ENCODE results near the gene KRTAP29-1.

Gene KRTAP29-1

DNA sequence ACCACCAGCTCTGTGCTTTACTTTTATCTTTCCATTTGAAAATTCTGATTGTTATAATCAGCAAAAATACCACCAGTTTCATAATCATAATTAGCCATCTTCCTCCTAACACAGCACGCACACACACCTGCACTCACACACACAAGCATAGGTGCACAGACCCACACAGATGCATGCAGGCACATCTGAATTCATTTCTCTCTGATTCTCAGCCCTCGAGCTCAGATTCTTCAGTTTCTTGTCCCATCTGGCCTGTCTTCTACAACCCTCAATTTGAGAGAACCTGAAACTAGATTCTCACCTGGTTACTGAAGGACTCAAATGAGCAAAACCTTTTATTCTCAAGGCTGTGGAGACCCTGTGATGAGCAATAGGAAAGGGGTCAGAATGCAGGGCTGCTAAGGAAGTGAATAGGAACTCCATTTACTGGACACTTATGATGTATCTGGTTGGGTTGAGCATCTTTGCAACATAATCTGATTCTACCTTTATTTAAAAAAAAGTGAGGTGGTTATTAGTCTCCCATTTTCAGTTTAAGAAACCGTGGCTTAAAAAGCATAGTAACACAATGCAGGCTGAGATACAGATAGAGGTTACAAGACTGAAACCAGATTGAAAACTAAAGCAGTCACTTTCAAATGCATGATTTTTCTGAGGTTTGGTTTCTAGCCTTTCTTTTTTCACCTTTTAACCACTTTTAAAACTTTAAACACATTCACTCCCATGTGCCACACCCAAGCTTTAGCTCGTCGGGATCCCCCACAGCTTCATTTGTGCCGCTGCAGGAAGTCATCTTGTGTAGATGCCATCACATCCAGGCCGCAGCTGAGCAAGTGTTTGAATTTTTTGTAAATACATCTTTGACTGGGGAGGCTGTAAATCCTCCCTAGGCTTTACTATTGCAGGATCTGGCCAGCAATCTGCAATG is 38.5 kb upstream of the KRTAP29-1 start:
- no peak overlapping the region for H3K4me2 ChIP-seq (ENCODE audit: low read length)
- H3K79me2 ChIP-seq (ENCODE audit: control insufficient read depth, low read length): no peaks in the 10 kb centered on the region
- no peak overlapping the region for H3K4me3 ChIP-seq (ENCODE audit: low read length)
- no peak overlapping the region for H3K27ac ChIP-seq (ENCODE audit: low read depth, low read length)
- no peaks in the 10 kb centered on the region for H3K27me3 ChIP-seq (ENCODE audit: control insufficient read depth, low read length)
- peaks cover 15% of the 10 kb centered on the region for H3K4me1 ChIP-seq (ENCODE audit: control insufficient read depth, low read length)
- H3K36me3 ChIP-seq (ENCODE audit: control insufficient read depth, low read length): no peaks in the 10 kb centered on the region
- no peaks in the 10 kb centered on the region for H3F3A ChIP-seq (ENCODE audit: control insufficient read depth, insufficient read depth)
- H3K9me3 ChIP-seq (ENCODE audit: control insufficient read depth, insufficient read depth, low read length): 0 out of 2 replicates have a peak, but pooled peaks cover 3% of the 10 kb centered on the region
- no peaks in the 10 kb centered on the region for H4K20me1 ChIP-seq (ENCODE audit: control insufficient read depth, insufficient read depth, low read depth, low read length)
- no peaks in the 10 kb centered on the region for H3K9me2 ChIP-seq (replicated peaks; ENCODE audit: control insufficient read depth, low read length)
- no peak for TF ChIP-seq EZH2phosphoT487 (IDR thresholded peaks at IDR 0.05; ENCODE audit: borderline replicate concordance, low read length)
- TF ChIP-seq, protein P1, sequence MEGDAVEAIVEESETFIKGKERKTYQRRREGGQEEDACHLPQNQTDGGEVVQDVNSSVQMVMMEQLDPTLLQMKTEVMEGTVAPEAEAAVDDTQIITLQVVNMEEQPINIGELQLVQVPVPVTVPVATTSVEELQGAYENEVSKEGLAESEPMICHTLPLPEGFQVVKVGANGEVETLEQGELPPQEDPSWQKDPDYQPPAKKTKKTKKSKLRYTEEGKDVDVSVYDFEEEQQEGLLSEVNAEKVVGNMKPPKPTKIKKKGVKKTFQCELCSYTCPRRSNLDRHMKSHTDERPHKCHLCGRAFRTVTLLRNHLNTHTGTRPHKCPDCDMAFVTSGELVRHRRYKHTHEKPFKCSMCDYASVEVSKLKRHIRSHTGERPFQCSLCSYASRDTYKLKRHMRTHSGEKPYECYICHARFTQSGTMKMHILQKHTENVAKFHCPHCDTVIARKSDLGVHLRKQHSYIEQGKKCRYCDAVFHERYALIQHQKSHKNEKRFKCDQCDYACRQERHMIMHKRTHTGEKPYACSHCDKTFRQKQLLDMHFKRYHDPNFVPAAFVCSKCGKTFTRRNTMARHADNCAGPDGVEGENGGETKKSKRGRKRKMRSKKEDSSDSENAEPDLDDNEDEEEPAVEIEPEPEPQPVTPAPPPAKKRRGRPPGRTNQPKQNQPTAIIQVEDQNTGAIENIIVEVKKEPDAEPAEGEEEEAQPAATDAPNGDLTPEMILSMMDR (IDR thresholded peaks at IDR 0.05; ENCODE audit: low read depth, low read length, poor library complexity, severe bottlenecking): no peak

DNA sequence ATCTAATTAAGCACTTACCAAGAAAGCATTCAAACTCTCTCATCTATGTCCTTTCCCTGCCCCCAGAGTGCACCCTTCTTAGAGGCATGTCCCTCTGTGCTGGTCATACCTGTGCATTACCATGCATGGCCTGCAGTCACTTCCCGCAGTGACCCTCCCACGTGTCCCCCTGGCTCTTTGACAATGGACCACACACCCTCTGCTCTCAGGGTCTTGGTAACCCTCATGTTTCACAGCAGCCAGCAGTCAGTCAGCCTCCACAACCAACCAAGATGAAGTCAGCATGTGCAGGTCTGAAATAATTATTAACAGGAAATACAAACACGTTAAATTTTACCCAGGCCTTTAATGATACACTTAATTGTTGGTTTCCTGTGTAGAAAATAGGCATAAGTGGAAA is 37.8 kb upstream of the KRTAP29-1 start:
- H3K9me2 ChIP-seq (replicated peaks; ENCODE audit: control insufficient read depth, low read length): no peaks in the 10 kb centered on the region

DNA sequence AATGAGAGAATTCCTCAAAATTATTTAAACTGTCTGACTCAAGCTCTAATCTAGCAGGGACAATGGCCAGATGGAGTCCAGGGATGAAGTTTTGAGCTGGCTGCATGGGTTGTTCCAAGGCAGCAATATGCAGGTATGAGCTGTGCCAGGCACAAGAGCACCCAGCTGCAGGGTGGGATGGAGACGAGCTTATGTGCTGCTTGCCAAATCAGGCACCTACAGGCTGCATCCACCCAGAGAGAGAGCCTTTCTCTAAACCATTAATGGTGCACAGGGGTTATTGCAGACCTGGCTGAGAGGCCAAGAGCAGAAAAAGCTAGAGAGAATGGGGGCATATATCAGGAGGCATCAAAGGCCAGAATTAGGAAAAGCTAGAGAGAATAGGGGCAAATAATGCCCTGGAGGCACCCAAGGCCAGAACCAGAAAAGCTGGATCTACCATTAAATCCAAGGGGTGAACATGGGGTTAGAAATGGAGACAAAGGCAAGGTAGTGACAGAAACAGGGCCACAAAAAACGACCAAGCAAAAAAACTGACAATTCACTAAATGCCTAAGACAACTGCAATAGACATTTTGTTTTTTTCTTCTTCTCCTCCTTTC is 37.0 kb upstream of the KRTAP29-1 start:
- Histone ChIP-seq H3F3A (ENCODE audit: control insufficient read depth, insufficient read depth) (no peaks in the 10 kb centered on the region), H4K20me1 (ENCODE audit: control insufficient read depth, insufficient read depth, low read depth, low read length) (no peaks in the 10 kb centered on the region), H3K27me3 (ENCODE audit: control insufficient read depth, low read length) (no peaks in the 10 kb centered on the region), H3K9me2 (replicated peaks; ENCODE audit: control insufficient read depth, low read length) (no peaks in the 10 kb centered on the region), H3K4me3 (ENCODE audit: low read length) (no peak overlapping the region), H3K36me3 (ENCODE audit: control insufficient read depth, low read length) (no peaks in the 10 kb centered on the region), H3K4me2 (ENCODE audit: low read length) (peak overlapping the region; percentile 18; the same call in 1 of the 2 replicates), H3K9me3 (ENCODE audit: control insufficient read depth, insufficient read depth, low read length) (0 out of 2 replicates have a peak, but pooled peaks cover 3% of the 10 kb centered on the region), H3K79me2 (ENCODE audit: control insufficient read depth, low read length) (no peaks in the 10 kb centered on the region), H3K27ac (ENCODE audit: low read depth, low read length) (no peak overlapping the region), H3K4me1 (ENCODE audit: control insufficient read depth, low read length) (peaks cover 16% of the 10 kb centered on the region)
- TF ChIP-seq, protein P1 (IDR thresholded peaks at IDR 0.05; ENCODE audit: low read depth, low read length, poor library complexity, severe bottlenecking): no peak
- TF ChIP-seq EZH2phosphoT487 (IDR thresholded peaks at IDR 0.05; ENCODE audit: borderline replicate concordance, low read length): no peak

More for the DNA sequence above, 37.8 kb upstream of the KRTAP29-1 start:
- Histone ChIP-seq H3K9me3 (ENCODE audit: control insufficient read depth, insufficient read depth, low read length) (0 out of 2 replicates have a peak, but pooled peaks cover 3% of the 10 kb centered on the region), H4K20me1 (ENCODE audit: control insufficient read depth, insufficient read depth, low read depth, low read length) (no peaks in the 10 kb centered on the region), H3K4me3 (ENCODE audit: low read length) (no peak overlapping the region), H3K27ac (ENCODE audit: low read depth, low read length) (no peak overlapping the region), H3F3A (ENCODE audit: control insufficient read depth, insufficient read depth) (no peaks in the 10 kb centered on the region), H3K36me3 (ENCODE audit: control insufficient read depth, low read length) (no peaks in the 10 kb centered on the region), H3K79me2 (ENCODE audit: control insufficient read depth, low read length) (no peaks in the 10 kb centered on the region), H3K4me2 (ENCODE audit: low read length) (peak overlapping the region; percentile 18; the same call in 1 of the 2 replicates), H3K27me3 (ENCODE audit: control insufficient read depth, low read length) (no peaks in the 10 kb centered on the region), H3K4me1 (ENCODE audit: control insufficient read depth, low read length) (peaks cover 15% of the 10 kb centered on the region)
- no peak for TF ChIP-seq EZH2phosphoT487 (IDR thresholded peaks at IDR 0.05; ENCODE audit: borderline replicate concordance, low read length)
- TF ChIP-seq, protein P1 (IDR thresholded peaks at IDR 0.05; ENCODE audit: low read depth, low read length, poor library complexity, severe bottlenecking): no peak

All from DOHH2 (cell line).